HCT116 (cell line): ENCODE results near the gene RANBP10.

Source experiments
- ATF3 ChIP-seq: IDR thresholded peaks from 2 replicates; pipeline ENCODE4 v1.6.1; 2012
- CBX3 ChIP-seq: IDR thresholded peaks from 2 replicates; pipeline ENCODE4 v1.6.1; 2012; ENCODE audit warnings: low read depth
- CTCF ChIP-seq, 3 experiments: fragments of 200-600 bp in 1 of 3; sonication (generic) in 1 of 3; IDR thresholded peaks in 2 of 3; conservative IDR thresholded peaks in 1 of 3; 2 replicates each; pipeline ENCODE4 v1.5.1; 2012 to 2017; ENCODE audit warnings: low read depth in 2 of 3, low read length in 2 of 3, antibody characterized with exemption in 1 of 3, borderline replicate concordance in 1 of 3, control low read depth in 1 of 3, mild to moderate bottlenecking in 1 of 3, mixed read lengths in 1 of 3, mixed run types in 1 of 3, moderate library complexity in 1 of 3; ENCODE audit not compliant: insufficient read depth in 1 of 3
- EZH2 ChIP-seq: fragments of 200-600 bp; sonication (generic); IDR thresholded peaks from 2 replicates; pipeline ENCODE4 v1.6.1; 2017; ENCODE audit warnings: antibody characterized with exemption, mixed run types
- MAX ChIP-seq: IDR thresholded peaks from 2 replicates; pipeline ENCODE4 v1.6.1; 2012
- POLR2A ChIP-seq: IDR thresholded peaks from 2 replicates; pipeline ENCODE4 v1.7.0; 2011; ENCODE audit warnings: borderline replicate concordance; ENCODE audit not compliant: insufficient read depth, insufficient read length; ENCODE audit errors: extremely low read depth
- POLR2AphosphoS5 ChIP-seq: IDR thresholded peaks from 2 replicates; pipeline ENCODE4 v1.6.1; 2011; ENCODE audit warnings: mild to moderate bottlenecking, low read depth, low read length, moderate library complexity
- RAD21 ChIP-seq: IDR thresholded peaks from 2 replicates; pipeline ENCODE4 v1.6.1; 2012; ENCODE audit warnings: low read depth, mild to moderate bottlenecking
- SRF ChIP-seq: IDR thresholded peaks from 2 replicates; pipeline ENCODE4 v1.6.1; 2012; ENCODE audit warnings: low read depth
- YY1 ChIP-seq: IDR thresholded peaks from 2 replicates; pipeline ENCODE4 v1.6.1; 2011; ENCODE audit warnings: low read length, low read depth, moderate library complexity, mild to moderate bottlenecking; ENCODE audit not compliant: insufficient replicate concordance; ENCODE audit errors: extremely low read depth
- ZBTB33 ChIP-seq: IDR thresholded peaks from 2 replicates; pipeline ENCODE4 v1.6.1; 2011; ENCODE audit warnings: mild to moderate bottlenecking, low read length, moderate library complexity; ENCODE audit not compliant: insufficient replicate concordance; ENCODE audit errors: extremely low read depth
- ZFX ChIP-seq: fragments of 450-650 bp; IDR thresholded peaks from 2 replicates; pipeline ENCODE4 v1.6.1; 2017
- ZNF274 ChIP-seq: fragments of 200-500 bp; sonication (Bioruptor generic); IDR thresholded peaks from 2 replicates; pipeline ENCODE4 v1.6.1; 2014; ENCODE audit warnings: mild to moderate bottlenecking, low read depth, low read length, inconsistent platforms

- TF ChIP-seq CTCF (IDR thresholded peaks at IDR 0.05 in 2 of 3, conservative IDR thresholded peaks at IDR 0.05 in 1 of 3; ENCODE audit: borderline replicate concordance in 1 of 3, insufficient read depth in 1 of 3, low read depth in 2 of 3, low read length in 2 of 3) (no peak), POLR2A (no peak), EZH2 (no peak), POLR2AphosphoS5 (no peak), ZNF274 (no peak), RAD21 (no peak), SRF (no peak), YY1 (no peak), ZFX (no peak), CBX3 (no peak), ZBTB33 (no peak), MAX (no peak), ATF3 (no peak)
Observed at GRCh38 chr16:67752641-67753040, 53.7 kb downstream of the RANBP10 start.
